Measurements from ENCODE around the gene BOK.
"Not testable (repeated sequence)": the region's sequence is repeated elsewhere in the genome, so short reads cannot be mapped to it uniquely, and the experiment has no call there.

Gene BOK

DNA sequence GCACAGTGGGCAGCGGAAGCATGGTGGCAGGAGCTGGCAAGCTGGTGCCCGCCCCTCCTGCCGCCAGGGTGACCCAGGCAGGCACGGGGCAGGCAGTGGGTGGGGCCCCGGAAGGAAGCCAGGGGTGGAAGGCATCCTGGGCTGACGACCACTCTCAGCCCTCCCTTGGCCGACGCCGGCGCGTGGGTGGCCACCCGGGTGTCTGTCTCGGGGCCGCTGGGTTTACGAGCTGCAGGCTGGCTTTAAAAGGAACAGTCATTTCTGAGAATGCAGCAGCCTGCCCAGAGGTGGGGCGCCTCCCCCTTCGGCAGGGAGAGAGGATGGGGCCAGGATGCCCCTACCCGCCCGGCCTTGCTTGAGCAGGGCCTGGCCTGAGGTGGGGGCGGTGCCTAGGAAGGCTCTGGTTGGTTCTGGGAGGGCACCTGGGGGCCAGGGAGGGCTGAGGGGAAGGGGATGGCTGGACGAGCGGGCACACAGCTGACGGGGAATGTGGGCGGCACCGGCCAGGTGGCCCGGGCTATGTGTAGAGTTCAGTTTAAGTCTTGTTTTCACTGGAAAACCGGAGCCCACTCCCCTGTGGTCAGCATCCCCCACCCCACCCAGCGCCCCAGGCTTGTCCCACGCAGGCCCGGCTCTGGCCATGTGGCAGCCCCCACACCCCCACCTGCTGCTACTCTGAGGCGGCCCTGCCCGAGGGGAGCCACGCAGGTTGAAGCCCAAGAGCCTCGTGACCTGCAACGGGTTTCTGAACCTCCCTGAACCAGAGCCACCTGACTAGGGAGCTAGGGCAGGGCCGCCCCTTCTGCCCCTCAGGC lies 6.3 kb downstream of the BOK start:
- H3K9ac ChIP-seq: no peak overlapping the region
- H3K27me3 ChIP-seq: peaks cover 10 to 14% (median 12%) of the 10 kb centered on the region in 11 experiments

DNA sequence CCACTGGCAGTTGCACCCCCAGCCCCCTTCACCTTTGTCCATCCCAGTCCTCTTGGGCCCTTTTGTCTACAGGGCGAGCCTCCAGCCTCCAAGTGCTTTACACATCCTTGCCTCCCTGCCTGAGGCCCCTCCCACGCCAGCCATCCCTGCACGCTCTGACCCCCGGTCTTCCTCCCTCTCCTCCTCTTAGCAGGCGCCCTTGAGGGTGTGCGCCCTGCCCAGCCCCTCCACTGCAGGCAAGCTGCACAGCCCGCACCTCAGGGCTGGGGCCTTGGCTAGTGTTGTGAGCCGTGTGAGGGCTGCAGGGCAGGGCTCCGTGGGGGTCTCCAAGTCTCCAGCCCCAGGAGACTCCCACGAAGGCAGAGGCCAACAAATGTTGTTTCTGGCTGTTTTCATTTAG lies 6.9 kb downstream of the BOK start:
- Histone ChIP-seq H3K36me3 (no peaks in the 10 kb centered on the region), H3K4me1 (peaks cover 8 to 44% (median 26%) of the 10 kb centered on the region in 10 experiments; a peak in 18 of 20 replicates), H3K27ac (no peak overlapping the region), H3K27me3 (peaks cover 3 to 8% (median 6%) of the 10 kb centered on the region in 11 experiments; a peak in 21 of 22 replicates), H3K4me3 (no peak overlapping the region), H3K4me2 (peak overlapping the region in 3 of 11 experiments; percentile 50 to 58 (median 52); a peak in 4 of 22 replicates), H4K20me1 (peaks cover 0 to 22% (median 0%) of the 10 kb centered on the region in 11 experiments; a peak in 3 of 22 replicates), H3K9me3 (replicated peaks in 1 of 11) (peaks cover 0 to under 1% (median 0%) of the 10 kb centered on the region in 11 experiments; a peak in 2 of 22 replicates), H3K9ac (no peak overlapping the region)
- no peak for TF ChIP-seq Cebpa-rat (IDR thresholded peaks at IDR 0.05)

More for the DNA sequence above, 6.3 kb downstream of the BOK start:
- H3K4me3 ChIP-seq: no peak overlapping the region
- no peak for TF ChIP-seq Cebpa-rat (IDR thresholded peaks at IDR 0.05)
- H4K20me1 ChIP-seq: peaks cover 0 to 22% (median 0%) of the 10 kb centered on the region in 11 experiments; a peak in 3 of 22 replicates
- no peaks in the 10 kb centered on the region for H3K36me3 ChIP-seq
- peaks cover 0 to 6% (median 1%) of the 10 kb centered on the region in 11 experiments; a peak in 13 of 22 replicates for H3K9me3 ChIP-seq (replicated peaks in 1 of 11)
- H3K4me2 ChIP-seq: peak overlapping the region; percentile 10 to 58 (median 46); a peak in 18 of 22 replicates
- no peak overlapping the region for H3K27ac ChIP-seq
- H3K4me1 ChIP-seq: peaks cover 8 to 42% (median 26%) of the 10 kb centered on the region in 10 experiments; a peak in 18 of 20 replicates

DNA sequence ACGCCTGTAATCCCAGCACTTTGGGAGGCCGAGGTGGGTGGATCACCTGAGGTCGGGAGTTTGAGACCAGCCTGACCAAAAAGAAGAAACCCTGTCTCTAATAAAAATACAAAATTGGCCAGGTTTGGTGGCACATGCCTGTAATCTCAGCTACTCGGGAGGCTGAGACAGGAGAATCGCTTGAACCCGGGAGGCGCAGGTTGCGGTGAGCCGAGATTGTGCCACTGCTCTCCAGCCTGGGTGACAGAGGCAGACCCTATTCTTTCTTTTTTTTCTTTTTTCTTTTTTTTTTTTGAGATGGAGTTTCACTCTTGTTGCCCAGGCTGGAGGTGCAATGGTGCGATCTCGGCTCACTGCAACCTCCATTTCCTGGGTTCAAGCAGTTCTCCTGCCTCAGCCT lies 7.5 kb downstream of the BOK start:
- H3K4me3 ChIP-seq; H3K9ac ChIP-seq; H3K27ac ChIP-seq; H3K27me3 ChIP-seq; H3K4me2 ChIP-seq; H3K9me3 ChIP-seq (replicated peaks in 1 of 11); H3K36me3 ChIP-seq: not testable (repeated sequence)
- peaks cover 8 to 44% (median 26%) of the 10 kb centered on the region in 10 experiments; a peak in 18 of 20 replicates for H3K4me1 ChIP-seq
- H4K20me1 ChIP-seq: peaks cover 0 to 22% (median 0%) of the 10 kb centered on the region in 11 experiments; a peak in 3 of 22 replicates

DNA sequence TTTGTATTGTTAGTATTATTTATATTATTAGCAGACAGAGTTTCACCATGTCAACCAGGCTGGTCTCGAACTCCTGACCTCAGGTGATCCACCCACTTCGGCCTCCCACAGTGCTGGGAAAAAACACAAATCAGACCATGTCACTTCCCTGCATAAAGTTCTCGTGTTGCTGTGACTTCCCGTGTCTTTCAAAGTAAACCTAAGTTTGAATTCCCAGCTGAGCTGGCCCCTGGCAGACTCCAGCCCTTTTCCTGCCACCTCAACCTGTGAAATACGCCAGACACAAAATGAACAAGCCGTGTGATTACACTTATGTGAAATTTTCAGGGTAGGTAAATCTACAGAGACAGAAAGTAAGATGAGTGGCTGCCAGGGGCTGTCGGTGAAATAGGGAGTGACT lies 7.9 kb downstream of the BOK start:
- H3K36me3 ChIP-seq: peaks cover 0 to 2% (median 0%) of the 10 kb centered on the region in 11 experiments; a peak in 3 of 22 replicates
- H3K4me3 ChIP-seq: no peak overlapping the region
- no peaks in the 10 kb centered on the region for H3K27me3 ChIP-seq
- no peak overlapping the region for H3K9ac ChIP-seq
- no peak overlapping the region for H3K4me2 ChIP-seq
- H3K4me1 ChIP-seq: peaks cover 8 to 44% (median 26%) of the 10 kb centered on the region in 10 experiments; a peak in 18 of 20 replicates
- no peak for TF ChIP-seq Cebpa-rat (IDR thresholded peaks at IDR 0.05)
- H3K27ac ChIP-seq: no peak overlapping the region
- peaks cover 0 to 23% (median 0%) of the 10 kb centered on the region in 11 experiments; a peak in 3 of 22 replicates for H4K20me1 ChIP-seq
- no peaks in the 10 kb centered on the region; a peak in 1 of 22 replicates for H3K9me3 ChIP-seq (replicated peaks in 1 of 11)

DNA sequence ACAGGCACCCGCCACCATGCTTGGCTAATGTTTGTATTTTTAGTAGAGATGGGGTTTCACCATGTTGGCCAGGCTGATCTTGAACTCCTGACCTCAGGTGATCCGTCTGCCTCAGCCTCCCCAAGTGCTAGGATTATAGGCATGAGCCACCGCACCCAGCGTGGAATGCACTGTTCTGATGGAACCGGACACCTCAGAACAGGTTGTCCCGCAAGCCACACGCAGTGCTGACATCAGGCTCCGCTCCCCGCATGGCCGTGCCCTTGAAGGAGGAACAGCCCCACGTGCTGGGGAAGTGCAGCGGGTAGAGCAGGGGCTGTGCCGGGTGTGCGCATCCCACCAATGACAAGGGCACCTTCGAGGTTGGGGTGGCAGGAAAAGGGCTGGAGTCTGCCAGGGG lies 8.7 kb downstream of the BOK start:
- not testable (repeated sequence) for H3K27me3 ChIP-seq; H3K4me2 ChIP-seq; H3K4me3 ChIP-seq; H3K9ac ChIP-seq; H3K36me3 ChIP-seq; H3K27ac ChIP-seq; H3K9me3 ChIP-seq (replicated peaks in 1 of 11)
- Histone ChIP-seq H3K4me1 (peaks cover 8 to 40% (median 23%) of the 10 kb centered on the region in 10 experiments; a peak in 18 of 20 replicates), H4K20me1 (peaks cover 0 to 28% (median 0%) of the 10 kb centered on the region in 11 experiments; a peak in 3 of 22 replicates)

DNA sequence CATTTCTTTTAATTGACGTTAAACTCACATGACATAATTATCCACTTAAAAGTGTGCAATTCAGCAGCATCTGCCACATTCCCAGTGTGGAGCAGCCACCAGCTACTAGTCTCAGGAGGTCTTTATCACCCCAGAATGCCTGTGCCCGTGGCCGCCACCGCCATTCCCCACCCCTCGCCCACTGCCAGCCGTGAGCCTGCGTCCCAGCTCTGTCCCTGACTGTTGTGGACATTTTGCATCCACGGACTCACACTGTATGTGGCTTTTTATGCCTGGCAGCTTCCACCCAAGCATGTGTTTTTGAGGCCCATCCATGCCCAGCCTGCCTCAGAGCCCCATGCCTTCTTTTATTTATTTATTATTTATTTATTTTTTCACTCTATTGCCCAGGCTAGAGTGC lies 9.2 kb downstream of the BOK start:
- TF ChIP-seq Cebpa-rat (IDR thresholded peaks at IDR 0.05): no peak
- Histone ChIP-seq H4K20me1 (peaks cover 0 to 24% (median 0%) of the 10 kb centered on the region in 11 experiments; a peak in 3 of 22 replicates), H3K9ac (no peak overlapping the region), H3K4me3 (no peak overlapping the region), H3K27ac (no peak overlapping the region), H3K27me3 (no peaks in the 10 kb centered on the region), H3K9me3 (replicated peaks in 1 of 11) (no peaks in the 10 kb centered on the region; a peak in 1 of 22 replicates), H3K4me2 (no peak overlapping the region), H3K36me3 (peaks cover 0 to 4% (median 0%) of the 10 kb centered on the region in 11 experiments; a peak in 3 of 22 replicates), H3K4me1 (peaks cover 3 to 35% (median 20%) of the 10 kb centered on the region in 10 experiments; a peak in 18 of 20 replicates)

DNA sequence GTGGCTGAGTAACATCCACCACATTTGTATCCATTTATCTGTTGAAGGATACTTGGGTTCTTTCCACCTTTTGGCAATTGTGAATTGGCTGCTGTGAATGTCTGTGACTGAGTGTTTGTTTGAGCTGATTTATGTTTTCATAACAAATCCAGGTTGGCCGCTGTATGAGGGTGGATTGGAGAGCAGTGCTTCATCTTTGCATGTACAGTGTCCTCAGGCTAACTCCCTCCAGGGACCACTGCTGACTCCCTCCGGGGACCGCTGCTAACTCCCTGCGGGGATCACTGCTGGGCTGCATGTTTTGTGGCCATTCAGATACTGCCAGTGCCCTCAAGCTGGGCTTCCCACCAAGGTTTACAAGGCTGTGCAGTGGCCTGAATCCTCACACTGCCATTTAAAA lies 10.2 kb downstream of the BOK start:
- H3K4me2 ChIP-seq: no peak overlapping the region; a peak in 1 of 22 replicates
- no peak for TF ChIP-seq Cebpa-rat (IDR thresholded peaks at IDR 0.05)

DNA sequence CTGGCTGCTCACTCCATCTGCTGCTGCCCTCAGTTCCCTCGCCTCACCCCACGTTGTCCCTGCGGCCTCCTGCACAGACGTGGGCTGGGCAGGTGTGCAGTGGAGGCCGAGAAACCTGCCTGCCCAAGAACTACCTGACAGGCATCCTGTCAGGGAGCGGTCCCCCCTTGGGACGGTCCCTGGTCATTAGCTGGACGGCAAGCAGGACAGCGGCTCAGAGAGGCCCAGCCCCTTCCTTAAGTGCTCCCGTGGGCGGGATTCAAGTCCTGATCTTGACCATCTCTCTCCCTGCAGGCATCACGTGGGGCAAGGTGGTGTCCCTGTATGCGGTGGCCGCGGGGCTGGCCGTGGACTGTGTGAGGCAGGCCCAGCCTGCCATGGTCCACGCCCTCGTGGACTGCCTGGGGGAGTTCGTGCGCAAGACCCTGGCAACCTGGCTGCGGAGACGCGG lies 11.3 kb downstream of the BOK start:
- no peak for TF ChIP-seq Cebpa-rat (IDR thresholded peaks at IDR 0.05)
- Histone ChIP-seq H3K9ac (no peak overlapping the region), H3K36me3 (peaks cover 0 to 8% (median 4%) of the 10 kb centered on the region in 11 experiments; a peak in 7 of 22 replicates)

More for the DNA sequence above, 10.2 kb downstream of the BOK start:
- H3K4me3 ChIP-seq: no peak overlapping the region
- no peaks in the 10 kb centered on the region; a peak in 1 of 22 replicates for H3K9me3 ChIP-seq (replicated peaks in 1 of 11)
- peaks cover 0 to 26% (median 15%) of the 10 kb centered on the region in 10 experiments; a peak in 15 of 20 replicates for H3K4me1 ChIP-seq
- H3K27me3 ChIP-seq: no peaks in the 10 kb centered on the region
- H4K20me1 ChIP-seq: peaks cover 0 to 15% (median 0%) of the 10 kb centered on the region in 11 experiments; a peak in 4 of 22 replicates
- H3K9ac ChIP-seq: no peak overlapping the region
- peaks cover 0 to 4% (median 0%) of the 10 kb centered on the region in 11 experiments; a peak in 3 of 22 replicates for H3K36me3 ChIP-seq
- no peak overlapping the region for H3K27ac ChIP-seq

More for the DNA sequence above, 11.3 kb downstream of the BOK start:
- no peak overlapping the region for H3K27ac ChIP-seq
- peaks cover 0 to 15% (median 5%) of the 10 kb centered on the region in 10 experiments; a peak in 14 of 20 replicates for H3K4me1 ChIP-seq
- no peaks in the 10 kb centered on the region; a peak in 1 of 22 replicates for H3K9me3 ChIP-seq (replicated peaks in 1 of 11)
- H3K4me2 ChIP-seq: no peak overlapping the region
- H3K27me3 ChIP-seq: no peaks in the 10 kb centered on the region
- H4K20me1 ChIP-seq: peaks cover 0 to 17% (median 0%) of the 10 kb centered on the region in 11 experiments; a peak in 4 of 22 replicates
- no peak overlapping the region for H3K4me3 ChIP-seq

Measured in BLaER1 treated with 17β-estradiol and CSF1 and Interleukin-3, amounts not matched to agents 10 nM and 100 nM (cell line).